Neural cell (in vitro differentiated cells): Measurements from ENCODE around the gene HTRA2. TPM values are rescaled to one million over a fixed set of nuclear protein-coding genes. Genes with fewer than 3 reads are reported as not detected.
"Not testable (repeated sequence)": the region's sequence is repeated elsewhere in the genome, so short reads cannot be mapped to it uniquely, and the experiment has no call there.

Source experiments
- H2AFZ ChIP-seq: fragments of 200-600, 300-800 bp; sonication (generic), shearing (Covaris generic); 2 replicates; pipeline ENCODE4 v1.6.0; 2014; ENCODE audit warnings: low read depth, mild to moderate bottlenecking, antibody characterized with exemption, low read length, moderate library complexity
- H3F3A ChIP-seq: fragments of 200-600 bp; shearing (Covaris generic); 2 replicates; pipeline ENCODE4 v1.6.1; 2016; ENCODE audit warnings: mild to moderate bottlenecking, moderate library complexity, mixed read lengths, antibody characterized with exemption, low read length; ENCODE audit not compliant: insufficient read depth, poor library complexity, severe bottlenecking
- H3K27ac ChIP-seq: fragments of 200-600, 300-800 bp; sonication (generic), shearing (Covaris generic); 2 replicates; pipeline ENCODE4 v1.5.1; 2014; ENCODE audit warnings: mild to moderate bottlenecking, low read length, moderate library complexity
- H3K27me3 ChIP-seq: fragments of 300-800, 200-600 bp; sonication (generic), shearing (Covaris generic); 2 replicates; pipeline ENCODE4 v1.6.0; 2014; ENCODE audit warnings: mild to moderate bottlenecking, low read depth, low read length, moderate library complexity; ENCODE audit not compliant: insufficient read depth
- H3K36me3 ChIP-seq: fragments of 300-800, 200-600 bp; sonication (generic), shearing (Covaris generic); 2 replicates; pipeline ENCODE4 v1.5.1; 2014; ENCODE audit warnings: mild to moderate bottlenecking, antibody characterized with exemption, low read length, moderate library complexity; ENCODE audit not compliant: insufficient read depth
- H3K4me2 ChIP-seq: fragments of 300-800, 200-600 bp; sonication (generic), shearing (Covaris generic); 2 replicates; pipeline ENCODE4 v1.6.0; 2014; ENCODE audit warnings: mild to moderate bottlenecking, low read length
- H3K4me3 ChIP-seq: fragments of 300-800, 200-600 bp; sonication (generic), shearing (Covaris generic); 2 replicates; pipeline ENCODE4 v1.5.1; 2014; ENCODE audit warnings: mild to moderate bottlenecking, low read length, moderate library complexity
- H3K79me2 ChIP-seq: fragments of 200-600 bp; shearing (Covaris generic); replicated peaks from 2 replicates; pipeline ENCODE4 v1.6.0; 2014; ENCODE audit warnings: mild to moderate bottlenecking, low read length, moderate library complexity; ENCODE audit not compliant: insufficient read depth
- H3K9ac ChIP-seq: fragments of 300-800, 200-600 bp; sonication (generic), shearing (Covaris generic); 2 replicates; pipeline ENCODE4 v1.6.1; 2016; ENCODE audit warnings: mild to moderate bottlenecking, low read length, mixed read lengths
- H3K9me2 ChIP-seq: fragments of 200-600 bp; shearing (Covaris generic); 2 replicates; pipeline ENCODE4 v1.6.1; 2016; ENCODE audit warnings: mild to moderate bottlenecking, low read length, mixed read lengths; ENCODE audit not compliant: insufficient read depth
- H3K9me3 ChIP-seq: fragments of 200-600, 300-800 bp; sonication (generic), shearing (Covaris generic); 2 replicates; pipeline ENCODE4 v1.6.1; 2016; ENCODE audit warnings: mild to moderate bottlenecking, mixed run types, low read length, moderate library complexity, mixed read lengths
- H4K20me1 ChIP-seq: fragments of 200-600 bp; shearing (Covaris generic); 2 replicates; pipeline ENCODE4 v1.6.1; 2016; ENCODE audit warnings: mild to moderate bottlenecking, mixed run types; ENCODE audit not compliant: insufficient read depth
- CTCF ChIP-seq: fragments of 450-650 bp; IDR thresholded peaks from 2 replicates; pipeline ENCODE4 v1.5.1; 2014; ENCODE audit warnings: antibody characterized with exemption, mild to moderate bottlenecking, moderate library complexity; ENCODE audit not compliant: poor library complexity, severe bottlenecking
- EP300 ChIP-seq: fragments of 450-650 bp; conservative IDR thresholded peaks from 2 replicates; pipeline ENCODE4 v1.6.1; 2014; ENCODE audit warnings: antibody characterized with exemption, mild to moderate bottlenecking, moderate library complexity; ENCODE audit not compliant: poor library complexity, severe bottlenecking
- EZH2 ChIP-seq: fragments of 200-600, 300-800 bp; shearing (Covaris generic), sonication (generic); IDR thresholded peaks from 2 replicates; pipeline ENCODE4 v1.6.1; 2014; ENCODE audit warnings: antibody characterized with exemption, low read length, borderline replicate concordance, mild to moderate bottlenecking; ENCODE audit not compliant: insufficient read depth, poor library complexity, severe bottlenecking
- MXI1 ChIP-seq: fragments of 450-650 bp; conservative IDR thresholded peaks from 2 replicates; pipeline ENCODE4 v1.6.1; 2014; ENCODE audit warnings: antibody characterized with exemption, mild to moderate bottlenecking; ENCODE audit not compliant: poor library complexity, severe bottlenecking
- POLR2AphosphoS5 ChIP-seq: IDR thresholded peaks from 2 replicates; pipeline ENCODE4 v1.6.1; 2012
- RAD21 ChIP-seq: fragments of 450-650 bp; conservative IDR thresholded peaks from 2 replicates; pipeline ENCODE4 v1.6.1; 2014; ENCODE audit warnings: antibody characterized with exemption, mild to moderate bottlenecking, moderate library complexity
- SMC3 ChIP-seq: fragments of 450-650 bp; conservative IDR thresholded peaks from 2 replicates; pipeline ENCODE4 v1.6.1; 2014; ENCODE audit warnings: antibody characterized with exemption, mild to moderate bottlenecking, moderate library complexity; ENCODE audit not compliant: poor library complexity
- TAF1 ChIP-seq: IDR thresholded peaks from 2 replicates; pipeline ENCODE4 v1.6.1; 2012; ENCODE audit warnings: low read depth
- polyA plus RNA-seq: library from polyadenylated mRNA; depleted of rRNA; stranded (reverse); fragments of >200 nt; gene quantifications from 2 replicates; pipeline ENCODE4 v1.2.3, GENCODE V29; 2014
- TF ChIP-seq, protein P1 (sequence below): IDR thresholded peaks from 2 replicates; pipeline ENCODE4 v1.6.1; 2012; ENCODE audit warnings: borderline replicate concordance

The HTRA2 gene
- polyA plus RNA-seq, 1 donor from 2014 or later: 126 TPM

DNA sequence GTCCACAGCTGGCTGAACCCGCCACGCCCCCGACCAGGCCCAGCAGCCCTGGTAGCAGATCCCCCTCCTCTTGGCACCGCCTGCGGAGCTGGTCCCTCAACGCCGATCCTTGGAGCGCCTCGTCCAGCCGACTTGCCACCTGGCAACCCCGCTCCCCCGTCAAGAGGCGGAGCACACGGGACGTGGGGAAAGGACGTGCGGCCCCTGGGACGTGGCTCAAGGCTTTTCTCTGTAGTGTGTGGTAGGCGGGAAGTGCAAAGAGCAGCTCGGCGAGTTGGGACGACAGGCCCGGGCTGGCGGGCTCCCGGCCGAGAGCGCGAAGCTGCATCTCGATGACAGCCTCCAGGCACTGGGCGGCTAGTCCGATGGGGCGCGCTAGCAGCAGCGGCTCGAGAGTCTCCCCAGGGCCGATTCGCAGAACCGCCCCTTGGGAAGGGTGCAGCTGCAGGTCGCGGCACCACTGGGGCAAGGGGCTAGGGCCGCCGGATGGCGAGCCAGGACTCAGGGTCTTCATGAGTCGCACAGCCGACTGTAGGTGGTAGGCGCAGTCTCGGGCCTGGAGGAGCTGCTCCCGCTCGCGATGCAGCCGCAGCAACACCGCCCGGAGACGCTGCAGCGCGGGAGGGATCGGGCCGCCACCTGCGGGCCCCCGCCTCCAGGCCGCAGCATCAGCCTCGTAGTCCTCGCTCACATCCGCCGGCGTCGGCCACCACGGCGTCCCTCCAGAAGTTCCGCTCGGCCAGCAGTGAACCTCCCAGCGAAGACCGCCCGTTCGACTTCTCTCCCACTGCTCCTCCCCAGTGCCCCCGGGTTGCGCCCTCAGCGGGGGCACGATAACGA is 47.6 kb upstream of the HTRA2 start:
- Histone ChIP-seq H3K36me3 (peaks cover 3% of the 10 kb centered on the region), H3K9me3 (no peaks in the 10 kb centered on the region), H2AFZ (peak overlapping the region; percentile 69), H3F3A (no peaks in the 10 kb centered on the region), H3K9me2 (no peaks in the 10 kb centered on the region), H3K79me2 (peaks cover 26% of the 10 kb centered on the region), H3K4me3 (peak overlapping the region; percentile 100), H3K9ac (peak overlapping the region; percentile 94), H3K27ac (peak overlapping the region; percentile 87), H3K4me2 (peak overlapping the region; percentile 84), H3K27me3 (no peaks in the 10 kb centered on the region), H4K20me1 (no peaks in the 10 kb centered on the region)
- TF ChIP-seq CTCF (no peak), POLR2AphosphoS5 (no peak), SMC3 (no peak), RAD21 (no peak)

DNA sequence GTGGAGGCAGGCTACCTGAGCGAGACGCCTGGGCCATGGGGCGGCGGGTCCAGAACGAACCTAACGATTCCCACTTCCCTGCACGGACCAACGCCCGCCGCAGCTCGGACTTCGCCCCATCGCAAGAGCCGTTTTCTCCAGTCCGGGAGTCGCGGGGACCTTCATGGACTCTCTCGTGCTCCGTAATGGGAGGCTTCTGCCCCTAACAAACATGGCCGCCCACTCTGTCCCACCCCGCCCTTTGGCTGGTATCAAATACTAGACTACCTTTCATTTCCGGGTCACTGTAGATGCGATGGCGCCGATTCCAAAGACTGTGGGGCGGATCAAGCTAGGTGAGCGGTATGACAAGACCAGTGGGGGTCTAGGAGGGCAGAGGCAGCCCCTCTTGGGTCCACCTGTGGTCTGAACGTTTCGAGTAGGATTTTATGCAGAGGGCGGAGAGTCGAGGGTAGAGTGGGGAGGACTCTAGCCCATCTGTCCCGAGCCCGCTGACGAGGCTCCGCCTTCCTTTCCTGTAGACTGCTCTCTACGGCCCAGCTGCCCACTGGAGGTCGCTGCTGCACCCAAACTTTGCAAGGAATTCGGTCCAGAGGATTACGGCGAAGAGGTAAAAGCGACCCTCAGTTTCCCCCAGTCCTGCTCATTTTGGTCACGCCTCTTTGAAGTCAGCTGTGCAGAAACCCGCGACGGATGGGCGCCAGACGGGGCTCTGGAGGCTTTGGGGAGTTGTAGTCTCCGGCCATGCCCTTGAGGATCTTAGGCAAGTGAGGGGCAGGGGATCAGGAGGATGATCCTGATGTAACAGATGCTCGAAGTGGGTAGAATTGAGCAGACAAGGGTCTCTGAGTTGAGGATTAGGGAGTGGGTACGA is 46.7 kb upstream of the HTRA2 start, which contains the start of the genes CCDC142 and TTC31:
Gene CCDC142, minus strand, starts transcription at position 198 of the 874 bp plus-strand sequence. Its CDS starts 161 bp downstream, at position 37.
Gene TTC31, plus strand, starts transcription at position 281 of the 874 bp plus-strand sequence. Its CDS starts 15 bp downstream, at position 296.
- Histone ChIP-seq H3K9me3 (no peaks in the 10 kb centered on the region), H3F3A (no peaks in the 10 kb centered on the region), H3K4me2 (peak within 1 kb of the TSS; percentile 97), H3K79me2 (peaks cover 26% of the 10 kb centered on the region), H3K9ac (peak within 1 kb of the TSS; percentile 94), H3K4me3 (peak within 1 kb of the TSS; percentile 100), H2AFZ (peak within 1 kb of the TSS; percentile 85), H4K20me1 (no peaks in the 10 kb centered on the region), H3K36me3 (peaks cover 3% of the 10 kb centered on the region), H3K27ac (peak within 1 kb of the TSS; percentile 87), H3K27me3 (no peaks in the 10 kb centered on the region), H3K9me2 (no peaks in the 10 kb centered on the region)
- TF ChIP-seq MXI1 (peak; percentile 87), TAF1 (peak; percentile 52), RAD21 (peak; percentile 88), POLR2AphosphoS5 (peak; percentile 92), CTCF (peak; percentile 99), EZH2 (no peak), EP300 (peak; percentile 58), SMC3 (peak; percentile 98)
- TF ChIP-seq, protein P1, sequence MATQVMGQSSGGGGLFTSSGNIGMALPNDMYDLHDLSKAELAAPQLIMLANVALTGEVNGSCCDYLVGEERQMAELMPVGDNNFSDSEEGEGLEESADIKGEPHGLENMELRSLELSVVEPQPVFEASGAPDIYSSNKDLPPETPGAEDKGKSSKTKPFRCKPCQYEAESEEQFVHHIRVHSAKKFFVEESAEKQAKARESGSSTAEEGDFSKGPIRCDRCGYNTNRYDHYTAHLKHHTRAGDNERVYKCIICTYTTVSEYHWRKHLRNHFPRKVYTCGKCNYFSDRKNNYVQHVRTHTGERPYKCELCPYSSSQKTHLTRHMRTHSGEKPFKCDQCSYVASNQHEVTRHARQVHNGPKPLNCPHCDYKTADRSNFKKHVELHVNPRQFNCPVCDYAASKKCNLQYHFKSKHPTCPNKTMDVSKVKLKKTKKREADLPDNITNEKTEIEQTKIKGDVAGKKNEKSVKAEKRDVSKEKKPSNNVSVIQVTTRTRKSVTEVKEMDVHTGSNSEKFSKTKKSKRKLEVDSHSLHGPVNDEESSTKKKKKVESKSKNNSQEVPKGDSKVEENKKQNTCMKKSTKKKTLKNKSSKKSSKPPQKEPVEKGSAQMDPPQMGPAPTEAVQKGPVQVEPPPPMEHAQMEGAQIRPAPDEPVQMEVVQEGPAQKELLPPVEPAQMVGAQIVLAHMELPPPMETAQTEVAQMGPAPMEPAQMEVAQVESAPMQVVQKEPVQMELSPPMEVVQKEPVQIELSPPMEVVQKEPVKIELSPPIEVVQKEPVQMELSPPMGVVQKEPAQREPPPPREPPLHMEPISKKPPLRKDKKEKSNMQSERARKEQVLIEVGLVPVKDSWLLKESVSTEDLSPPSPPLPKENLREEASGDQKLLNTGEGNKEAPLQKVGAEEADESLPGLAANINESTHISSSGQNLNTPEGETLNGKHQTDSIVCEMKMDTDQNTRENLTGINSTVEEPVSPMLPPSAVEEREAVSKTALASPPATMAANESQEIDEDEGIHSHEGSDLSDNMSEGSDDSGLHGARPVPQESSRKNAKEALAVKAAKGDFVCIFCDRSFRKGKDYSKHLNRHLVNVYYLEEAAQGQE: peak; percentile 68

- H3K9me3 ChIP-seq, H4K20me1 ChIP-seq, H3K36me3 ChIP-seq, H3K27ac ChIP-seq, H2AFZ ChIP-seq, H3F3A ChIP-seq, H3K9me2 ChIP-seq, H3K27me3 ChIP-seq: not testable (repeated sequence)
- peak overlapping the region; percentile 94 for H3K9ac ChIP-seq
- H3K4me2 ChIP-seq: peak overlapping the region; percentile 97
- H3K79me2 ChIP-seq: peaks cover 26% of the 10 kb centered on the region
- H3K4me3 ChIP-seq: peak overlapping the region; percentile 100
Observed at GRCh38 chr2:74483675-74484164, 46.0 kb upstream of the HTRA2 start.
